C4-2B (cell line): ENCODE results near the gene KCNH2.

Experiments
- ZFX ChIP-seq: fragments of 450-650 bp; IDR thresholded peaks from 2 replicates; pipeline ENCODE4 v1.6.1; 2017
- TF ChIP-seq, protein P1 (sequence below): fragments of 450-650 bp; conservative IDR thresholded peaks from 2 replicates; pipeline ENCODE4 v1.5.1; 2017; ENCODE audit warnings: mild to moderate bottlenecking

- TF ChIP-seq, protein P1, sequence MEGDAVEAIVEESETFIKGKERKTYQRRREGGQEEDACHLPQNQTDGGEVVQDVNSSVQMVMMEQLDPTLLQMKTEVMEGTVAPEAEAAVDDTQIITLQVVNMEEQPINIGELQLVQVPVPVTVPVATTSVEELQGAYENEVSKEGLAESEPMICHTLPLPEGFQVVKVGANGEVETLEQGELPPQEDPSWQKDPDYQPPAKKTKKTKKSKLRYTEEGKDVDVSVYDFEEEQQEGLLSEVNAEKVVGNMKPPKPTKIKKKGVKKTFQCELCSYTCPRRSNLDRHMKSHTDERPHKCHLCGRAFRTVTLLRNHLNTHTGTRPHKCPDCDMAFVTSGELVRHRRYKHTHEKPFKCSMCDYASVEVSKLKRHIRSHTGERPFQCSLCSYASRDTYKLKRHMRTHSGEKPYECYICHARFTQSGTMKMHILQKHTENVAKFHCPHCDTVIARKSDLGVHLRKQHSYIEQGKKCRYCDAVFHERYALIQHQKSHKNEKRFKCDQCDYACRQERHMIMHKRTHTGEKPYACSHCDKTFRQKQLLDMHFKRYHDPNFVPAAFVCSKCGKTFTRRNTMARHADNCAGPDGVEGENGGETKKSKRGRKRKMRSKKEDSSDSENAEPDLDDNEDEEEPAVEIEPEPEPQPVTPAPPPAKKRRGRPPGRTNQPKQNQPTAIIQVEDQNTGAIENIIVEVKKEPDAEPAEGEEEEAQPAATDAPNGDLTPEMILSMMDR, result no peak
- TF ChIP-seq ZFX, result no peak
Observed at GRCh38 chr7:150954986-150955518, 23.1 kb downstream of the KCNH2 start.
